Psoas muscle (tissue), 8 donors: ENCODE results near the gene AFF3. TPM values are rescaled to one million over a fixed set of nuclear protein-coding genes. Genes with fewer than 3 reads are reported as not detected.

Experiments
- ATAC-seq, 4 donors: fragments of 200-7000 bp; cut with Tn5 transposase; one replicate each; pipeline ENCODE4 v1.9.1; 2020; ENCODE audit warnings: moderate library complexity in 3 of 4, mild to moderate bottlenecking in 2 of 4
- DNase-seq, 2 donors: peaks; one replicate each; pipeline ENCODE4 v3.0.0-alpha.2; 2020
- H3K27ac ChIP-seq: fragments of 200-600 bp; one replicate; pipeline ENCODE4 v1.8.0; 2022
- H3K27me3 ChIP-seq, 3 donors: fragments of 200-600 bp in 1 of 3; one replicate each; pipeline versions ENCODE4 v1.6.1 to v1.8.0; 2013 to 2022; ENCODE audit warnings: low read length in 2 of 3, mild to moderate bottlenecking in 2 of 3, moderate library complexity in 1 of 3; ENCODE audit not compliant: insufficient read depth in 3 of 3
- H3K36me3 ChIP-seq, 2 donors: fragments of 200-600 bp in 1 of 2; one replicate each; pipeline versions ENCODE4 v1.6.1 to v1.8.0; 2013 to 2022; ENCODE audit warnings: low read depth in 1 of 2, mild to moderate bottlenecking in 1 of 2, moderate library complexity in 1 of 2; ENCODE audit not compliant: insufficient read depth in 1 of 2
- H3K4me1 ChIP-seq: fragments of 200-600 bp; one replicate; pipeline ENCODE4 v1.8.0; 2022
- H3K4me3 ChIP-seq: fragments of 200-600 bp; one replicate; pipeline ENCODE4 v1.8.0; 2022; ENCODE audit warnings: mild to moderate bottlenecking
- H3K9me3 ChIP-seq: fragments of 200-600 bp; one replicate; pipeline ENCODE4 v1.8.0; 2022
- WGBS, 3 donors: extraction: QIAGEN DNeasy Blood & Tissue Kit; methylation state at CpG; one replicate each; pipeline versions ENCODE4 v1.1.6 to v1.1.7; 2013; 5-methylcytosine and 5-hydroxymethylcytosine counted together
- intact Hi-C, 2 donors: fragments of 100-400 bp; cut with DNase I; formaldehyde crosslinking; loops; one replicate each; pipeline versions ENCODE4 v1.11.0 to v1.14.2; 2022
- polyA plus RNA-seq, 3 donors: library from polyadenylated mRNA; stranded (reverse); fragments of 200-250 nt; gene quantifications; one replicate each; pipeline ENCODE4 v1.2.3, GENCODE V29; 2013
- total RNA-seq, 4 donors: library from RNA; stranded (reverse); fragmentation: NEBNext Ultra II Directional in 2 of 4; extraction: Animal tissue kit (Norgen Biotek cat#: 25700) in 2 of 4; gene quantifications; one replicate each; pipeline versions ENCODE4 v1.2.1 to v1.2.4, GENCODE V29; 2021 to 2023
- TF ChIP-seq, protein P1 (sequence below): fragments of 200-600 bp; IDR thresholded peaks from one replicate; pipeline ENCODE4 v1.8.0; 2022; ENCODE audit warnings: antibody characterized with exemption
- donor health status: healthy with polysubstance abuse.
- donor health status: DM: no; HTN: no; CAD: no; lungs with moderate emphysema.
- donor health status: Bipolar disorder and iron deficiency.
- donor health status: healthy.
- donor health status: DM: yes; HTN: yes; CAD: no.
- donor health status: DM: no; HTN: no; CAD: no.
- donor health status: DM: no; HTN: no; CAD: no.
- donor health status: DM: yes; HTN: yes; CAD: no.

Gene AFF3
- total and polyA plus RNA-seq, 7 donors = 0.08 to 2.9 (median 0.44) TPM

DNA sequence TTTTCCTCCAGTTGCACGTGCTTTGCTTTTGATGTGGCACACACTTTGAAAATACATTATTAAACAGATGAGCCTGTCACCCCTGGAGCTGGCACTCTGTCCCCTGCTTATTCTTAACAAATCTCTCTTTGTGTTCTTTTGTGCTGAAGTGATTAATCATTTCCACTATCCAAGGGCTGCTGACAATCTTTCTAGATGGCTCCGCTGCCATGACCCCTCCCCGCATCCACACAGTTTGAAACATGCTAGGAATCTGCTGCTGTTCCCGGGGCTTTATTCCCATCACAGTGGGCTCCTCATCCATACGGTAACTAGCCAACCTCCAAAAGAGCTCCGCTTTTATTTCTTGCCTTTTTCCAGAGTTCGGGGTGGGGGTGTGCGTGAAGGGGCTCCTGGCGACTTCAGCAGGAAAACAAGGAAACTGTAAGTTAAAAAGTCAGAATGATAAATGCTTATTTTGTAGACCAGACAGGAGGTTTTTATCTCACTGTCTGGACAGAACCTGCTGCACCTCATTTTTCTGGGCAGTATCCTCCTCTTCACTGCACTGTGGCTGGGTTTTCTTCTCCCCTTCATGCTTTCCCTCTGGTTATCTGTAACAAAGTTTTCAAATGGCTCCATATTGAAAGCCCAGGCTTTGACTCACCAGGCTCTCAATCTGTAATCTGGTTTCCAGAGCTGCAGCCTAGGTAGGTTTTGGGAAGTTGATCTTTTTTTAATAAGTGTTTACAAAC lies 319.7 kb downstream of the AFF3 start:
- 63 to 74% (median 65%) methylated on average over 9 of the region's 9 CpGs for WGBS, 3 donors
- DNase-seq (no peak), ATAC-seq (no peak)
- H3K4me3 ChIP-seq = no peak overlapping the region
- TF ChIP-seq, protein P1, sequence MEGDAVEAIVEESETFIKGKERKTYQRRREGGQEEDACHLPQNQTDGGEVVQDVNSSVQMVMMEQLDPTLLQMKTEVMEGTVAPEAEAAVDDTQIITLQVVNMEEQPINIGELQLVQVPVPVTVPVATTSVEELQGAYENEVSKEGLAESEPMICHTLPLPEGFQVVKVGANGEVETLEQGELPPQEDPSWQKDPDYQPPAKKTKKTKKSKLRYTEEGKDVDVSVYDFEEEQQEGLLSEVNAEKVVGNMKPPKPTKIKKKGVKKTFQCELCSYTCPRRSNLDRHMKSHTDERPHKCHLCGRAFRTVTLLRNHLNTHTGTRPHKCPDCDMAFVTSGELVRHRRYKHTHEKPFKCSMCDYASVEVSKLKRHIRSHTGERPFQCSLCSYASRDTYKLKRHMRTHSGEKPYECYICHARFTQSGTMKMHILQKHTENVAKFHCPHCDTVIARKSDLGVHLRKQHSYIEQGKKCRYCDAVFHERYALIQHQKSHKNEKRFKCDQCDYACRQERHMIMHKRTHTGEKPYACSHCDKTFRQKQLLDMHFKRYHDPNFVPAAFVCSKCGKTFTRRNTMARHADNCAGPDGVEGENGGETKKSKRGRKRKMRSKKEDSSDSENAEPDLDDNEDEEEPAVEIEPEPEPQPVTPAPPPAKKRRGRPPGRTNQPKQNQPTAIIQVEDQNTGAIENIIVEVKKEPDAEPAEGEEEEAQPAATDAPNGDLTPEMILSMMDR = no peak
- H3K36me3 ChIP-seq = no peaks in the 10 kb centered on the region
- H3K27ac ChIP-seq = no peak overlapping the region
- H3K9me3 ChIP-seq = no peaks in the 10 kb centered on the region
- peaks cover 0 to 1% (median 0%) of the 10 kb centered on the region in 3 donors for H3K27me3 ChIP-seq
- H3K4me1 ChIP-seq = no peaks in the 10 kb centered on the region
- intact Hi-C loops = loop anchor here (2.0 to 5.0 kb wide), 3 partner anchors 264 to 420 kb away; no protein-coding TSS in a partner anchor

DNA sequence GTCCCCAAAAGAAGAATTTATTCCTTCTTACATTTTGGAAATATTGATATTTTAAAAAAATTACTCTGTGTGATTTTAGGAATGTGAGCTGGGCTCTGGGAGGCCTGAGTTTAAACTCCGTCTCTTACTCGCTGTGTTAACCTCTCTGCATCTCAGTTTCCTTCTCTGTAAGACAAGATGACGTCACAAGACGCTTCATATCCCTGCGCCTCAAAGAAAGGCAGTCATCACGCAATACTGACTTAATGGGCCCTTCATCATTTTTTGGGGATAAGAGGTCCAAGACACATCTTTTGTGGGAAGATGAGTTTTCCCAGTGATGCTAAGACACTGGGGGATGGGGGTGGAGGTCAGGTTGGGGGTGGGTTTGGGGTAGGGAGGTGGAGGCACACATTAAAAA lies 320.4 kb downstream of the AFF3 start:
- WGBS, 3 donors = 96 to 97% (median 96%) methylated on average over 6 of the region's 6 CpGs
- TF ChIP-seq, protein P1 = no peak
- no peak overlapping the region for H3K4me3 ChIP-seq
- H3K36me3 ChIP-seq = no peaks in the 10 kb centered on the region
- H3K4me1 ChIP-seq = no peaks in the 10 kb centered on the region
- intact Hi-C loops = loop anchor here (2.0 to 5.0 kb wide), 3 partner anchors 263 to 420 kb away; no protein-coding TSS in a partner anchor
- no peaks in the 10 kb centered on the region for H3K9me3 ChIP-seq
- ATAC-seq (no peak), DNase-seq (no peak)
- no peak overlapping the region for H3K27ac ChIP-seq
- H3K27me3 ChIP-seq = peaks cover 0 to 1% (median 0%) of the 10 kb centered on the region in 3 donors

DNA sequence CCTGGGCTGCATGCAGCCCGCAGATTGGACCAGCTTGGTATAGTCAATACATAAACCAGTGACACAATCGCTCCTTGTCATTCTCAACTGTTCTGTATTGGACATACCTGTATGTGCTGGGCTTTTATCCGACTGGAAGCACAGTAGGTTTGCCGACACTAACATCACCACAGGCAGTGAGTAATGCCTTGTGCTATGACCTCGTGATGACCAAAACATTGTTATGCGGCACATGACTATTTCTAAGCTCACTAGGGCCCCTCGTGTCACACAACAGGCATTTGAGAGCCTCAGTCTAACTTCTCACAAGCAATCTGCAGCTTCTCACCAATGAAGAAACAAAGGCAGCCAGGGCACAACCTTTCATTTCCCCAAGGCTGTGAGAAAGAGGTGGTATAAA lies 320.8 kb downstream of the AFF3 start:
- ATAC-seq = no peak

DNA sequence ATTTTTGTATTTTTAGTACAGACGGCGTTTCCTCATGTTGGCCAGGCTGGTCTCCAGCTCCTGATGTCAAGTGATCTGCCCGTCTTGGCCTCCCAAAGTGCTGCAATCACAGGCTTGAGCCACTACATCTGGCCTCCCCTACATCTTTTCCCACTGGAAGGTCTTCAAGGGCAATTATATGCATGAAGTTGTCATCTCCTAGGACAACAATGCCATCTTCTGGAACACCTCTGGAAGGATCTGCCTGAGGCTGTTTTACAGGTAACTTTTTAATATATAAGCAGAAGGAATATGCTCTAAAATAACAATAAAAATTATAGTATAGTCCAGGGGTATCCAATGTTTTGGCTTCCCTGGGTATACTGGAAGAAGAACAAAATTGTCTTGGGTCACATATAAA lies 321.4 kb downstream of the AFF3 start:
- WGBS, 3 donors = 81 to 92% (median 83%) methylated on average over 3 of the region's 3 CpGs
- Histone ChIP-seq H3K27ac (no peak overlapping the region), H3K9me3 (no peaks in the 10 kb centered on the region), H3K36me3 (no peaks in the 10 kb centered on the region), H3K4me3 (no peak overlapping the region), H3K27me3 (peaks cover 0 to 1% (median 0%) of the 10 kb centered on the region in 3 donors), H3K4me1 (no peaks in the 10 kb centered on the region)
- DNase-seq (no peak), ATAC-seq (no peak)
- TF ChIP-seq, protein P1 = peak; percentile 29
- intact Hi-C loops = loop anchor here (5.0 kb wide), 2 partner anchors 264 to 421 kb away; no protein-coding TSS in a partner anchor

More for the DNA sequence above, 320.8 kb downstream of the AFF3 start:
- no peaks in the 10 kb centered on the region for H3K9me3 ChIP-seq
- intact Hi-C loops = loop anchor here (5.0 kb wide), 2 partner anchors 264 to 421 kb away; no protein-coding TSS in a partner anchor
- H3K36me3 ChIP-seq = no peaks in the 10 kb centered on the region
- H3K4me3 ChIP-seq = no peak overlapping the region
- H3K4me1 ChIP-seq = no peaks in the 10 kb centered on the region
- WGBS, 3 donors = 87 to 95% (median 90%) methylated on average over 7 of the region's 7 CpGs
- H3K27me3 ChIP-seq = peaks cover 0 to 1% (median 0%) of the 10 kb centered on the region in 3 donors
- TF ChIP-seq, protein P1 = no peak
- no peak for DNase-seq
- no peak overlapping the region for H3K27ac ChIP-seq
